K562 (cell line): ENCODE data around the gene ZNF574. TPM values are rescaled to one million over a fixed set of nuclear protein-coding genes. Genes with fewer than 3 reads are reported as not detected.

ENCODE experiments used
- ATAC-seq: fragments of 200-7000 bp; cut with Tn5 transposase; 3 replicates; pipeline ENCODE4 v1.9.1; 2020; ENCODE audit warnings: moderate library complexity
- BruUV-seq: library from RNA; stranded (reverse); fragments of 400-500 nt; replicated peaks from 2 replicates; lab custom pipeline; 2021; lab: Mats Ljungman, UMichigan
- CTCF ChIA-PET: fragments of 300-600 bp; formaldehyde crosslinking; extraction: SDS; loops from one replicate; lab custom pipeline; 2021; ENCODE audit warnings: low intra/inter-chr PET ratio; lab: Yijun Ruan, JAX
- POLR2A ChIA-PET: fragments of 300-600, 350-650 bp; sonication (Branson Sonifier 250); formaldehyde crosslinking; extraction: SDS; loops from one replicate; lab custom pipeline; 2021; ENCODE audit warnings: antibody characterized with exemption, inconsistent platforms; lab: Yijun Ruan, JAX
- DNase-seq, 4 experiments: peaks; one replicate each; pipeline versions ENCODE4 v3.0.0 to v3.0.0-alpha.2; 2011 to 2018; ENCODE audit warnings: low spot score in 3 of 4, mixed read lengths in 3 of 4; ENCODE audit errors: extremely low read depth in 1 of 4
- FAIRE-seq: peaks from 2 replicates; lab custom pipeline; 2011; peaks lifted over from hg19 to GRCh38; lab: Jason Lieb, UNC
- H2AFZ ChIP-seq: 2 replicates; pipeline ENCODE4 v1.6.0; 2011; ENCODE audit warnings: low read depth, low read length, control low read depth, inconsistent platforms
- H3K27ac ChIP-seq: fragments of 200-600 bp; 3 replicates; pipeline ENCODE4 v1.8.0; 2011; ENCODE audit warnings: low read depth, mild to moderate bottlenecking, control low read depth, inconsistent platforms, low read length, moderate library complexity, mixed read lengths; ENCODE audit errors: extremely low read depth
- H3K27me3 ChIP-seq, 2 experiments: fragments of 300-600 bp in 1 of 2; 2 replicates in 1 of 2; 3 replicates in 1 of 2; pipeline versions ENCODE4 v1.6.0 to v1.8.0; 2011; ENCODE audit warnings: inconsistent platforms in 2 of 2, low read length in 2 of 2, mild to moderate bottlenecking in 1 of 2, mixed read lengths in 1 of 2, moderate library complexity in 1 of 2; ENCODE audit not compliant: control insufficient read depth in 2 of 2, insufficient read depth in 2 of 2
- H3K36me3 ChIP-seq: fragments of 300-600 bp; 3 replicates; pipeline ENCODE4 v1.8.0; 2011; ENCODE audit warnings: mild to moderate bottlenecking, low read length, inconsistent platforms; ENCODE audit not compliant: control insufficient read depth, insufficient read depth
- H3K4me1 ChIP-seq, 2 experiments: fragments of 200-600 bp in 1 of 2; replicated peaks in 1 of 2; 2 replicates in 1 of 2; 3 replicates in 1 of 2; pipeline versions ENCODE4 v1.5.1 to v1.8.0; 2011; ENCODE audit warnings: inconsistent platforms in 2 of 2, low read length in 2 of 2, mild to moderate bottlenecking in 1 of 2, mixed read lengths in 1 of 2, moderate library complexity in 1 of 2; ENCODE audit not compliant: control insufficient read depth in 2 of 2, insufficient read depth in 2 of 2
- H3K4me2 ChIP-seq: 2 replicates; pipeline ENCODE4 v1.6.1; 2011; ENCODE audit warnings: low read length, control low read depth, inconsistent platforms, mixed read lengths; ENCODE audit not compliant: insufficient read depth
- H3K4me3 ChIP-seq: fragments of 200-600 bp; sonication (generic), shearing (Covaris generic); 2 replicates; pipeline ENCODE4 v1.5.1; 2016; ENCODE audit warnings: control low read depth, inconsistent platforms
- H3K79me2 ChIP-seq: fragments of 200-600 bp; 3 replicates; pipeline ENCODE4 v1.8.0; 2011; ENCODE audit warnings: low read length, inconsistent platforms; ENCODE audit not compliant: control insufficient read depth, insufficient read depth
- H3K9ac ChIP-seq, 2 experiments: 2 replicates each; pipeline versions ENCODE4 v1.6.0 to v1.6.1; 2011; ENCODE audit warnings: low read depth in 2 of 2, low read length in 2 of 2, control low read depth in 1 of 2, inconsistent platforms in 1 of 2, mild to moderate bottlenecking in 1 of 2, mixed read lengths in 1 of 2; ENCODE audit not compliant: insufficient read depth in 1 of 2
- H3K9me1 ChIP-seq: one replicate; pipeline ENCODE4 v1.6.0; 2011; ENCODE audit warnings: inconsistent platforms, mild to moderate bottlenecking, low read length, moderate library complexity; ENCODE audit not compliant: control insufficient read depth, insufficient read depth
- H3K9me3 ChIP-seq: replicated peaks from 2 replicates; pipeline ENCODE4 v1.5.1; 2011; ENCODE audit warnings: low read depth, low read length, inconsistent platforms; ENCODE audit not compliant: control insufficient read depth, insufficient read depth
- H4K20me1 ChIP-seq: replicated peaks from 2 replicates; pipeline ENCODE4 v1.6.1; 2011; ENCODE audit warnings: low read length, inconsistent platforms, mixed read lengths; ENCODE audit not compliant: control insufficient read depth, insufficient read depth
- HCFC1 ChIP-seq: IDR thresholded peaks from 2 replicates; pipeline ENCODE4 v1.6.1; 2012; ENCODE audit warnings: low read depth, low read length, improper control_type of control experiment
- HDAC3 ChIP-seq: fragments of 450-650 bp; IDR thresholded peaks from 2 replicates; pipeline ENCODE4 v1.6.1; 2018; ENCODE audit warnings: borderline replicate concordance, mild to moderate bottlenecking, moderate library complexity; ENCODE audit not compliant: partially characterized antibody
- HDAC6 ChIP-seq: IDR thresholded peaks from 2 replicates; pipeline ENCODE4 v1.6.1; 2012; ENCODE audit warnings: low read depth, mild to moderate bottlenecking, control low read depth, inconsistent platforms, low read length, moderate library complexity
- NR2C2 ChIP-seq, 2 experiments: fragments of 200-800 bp in 1 of 2; sonication (Bioruptor generic) in 1 of 2; sonication (generic) in 1 of 2; formaldehyde crosslinking in 1 of 2; IDR thresholded peaks; 2 replicates each; pipeline versions ENCODE4 v1.6.1 to v1.8.0; 2016 to 2022; ENCODE audit warnings: mild to moderate bottlenecking in 1 of 2, missing compliant biosample characterization in 1 of 2, missing genetic modification characterization in 1 of 2, missing genetic modification reagents in 1 of 2
- PHF20 ChIP-seq: fragments of 450-650 bp; IDR thresholded peaks from 2 replicates; pipeline ENCODE4 v1.6.1; 2018; ENCODE audit not compliant: partially characterized antibody
- POLR2G ChIP-seq: fragments of 200-400 bp; formaldehyde crosslinking; IDR thresholded peaks from 2 replicates; pipeline ENCODE4 v1.6.1; 2017; ENCODE audit warnings: low read depth, mild to moderate bottlenecking, antibody characterized with exemption, low read length, moderate library complexity
- PTTG1 ChIP-seq: fragments of 450-650 bp; IDR thresholded peaks from 2 replicates; pipeline ENCODE4 v1.6.1; 2016; ENCODE audit warnings: low read depth, mild to moderate bottlenecking, missing genetic modification characterization, missing compliant biosample characterization
- RAD51 ChIP-seq: fragments of 450-650 bp; IDR thresholded peaks from 2 replicates; pipeline ENCODE4 v1.7.1; 2016; ENCODE audit warnings: low read depth, mild to moderate bottlenecking, borderline replicate concordance
- SMAD1 ChIP-seq: fragments of 150-350 bp; IDR thresholded peaks from 2 replicates; pipeline ENCODE4 v1.6.1; 2014; ENCODE audit warnings: low read length, low read depth; ENCODE audit not compliant: partially characterized antibody
- TEAD1 ChIP-seq, 2 experiments: fragments of 450-650 bp in 1 of 2; sonication (generic) in 1 of 2; formaldehyde crosslinking; IDR thresholded peaks; 2 replicates each; pipeline versions ENCODE4 v1.4.0 to v1.8.0; 2020 to 2022; ENCODE audit warnings: mild to moderate bottlenecking in 2 of 2, missing genetic modification reagents in 1 of 2
- ZBTB7A ChIP-seq: IDR thresholded peaks from 2 replicates; pipeline ENCODE4 v1.6.1; 2011; ENCODE audit warnings: low read depth, mild to moderate bottlenecking, low read length, moderate library complexity, borderline replicate concordance; ENCODE audit not compliant: control insufficient read depth
- ZZZ3 ChIP-seq: fragments of 450-650 bp; IDR thresholded peaks from 2 replicates; pipeline ENCODE4 v1.6.1; 2016; ENCODE audit warnings: antibody characterized with exemption, mild to moderate bottlenecking, moderate library complexity
- WGBS: fragments of 100-300 bp; shearing (Covaris generic); methylation state at CpG from one replicate; pipeline ENCODE4 v1.1.6; 2016; ENCODE audit warnings: low coverage, mixed read lengths; ENCODE audit not compliant: insufficient coverage; ENCODE audit errors: missing lambda C conversion rate; 5-methylcytosine and 5-hydroxymethylcytosine counted together
- in situ Hi-C: fragments of 300-500 bp; cut with MboI; formaldehyde crosslinking; loops from 4 replicates; pipeline ENCODE4 v1.15.0; 2018; ENCODE audit warnings: inconsistent platforms, mixed read lengths
- intact Hi-C: fragments of 100-400 bp; cut with micrococcal nuclease; formaldehyde crosslinking; loops from 2 replicates; pipeline ENCODE4 v1.14.2; 2022
- polyA plus RNA-seq, 8 experiments: library from polyadenylated mRNA; depleted of rRNA in 4 of 8; stranded (reverse) in 5 of 8; unstranded in 3 of 8; fragments of >200 nt; fragmentation: Nextera tagmentation in 2 of 8; fragmentation: Illumina TruSeq in 1 of 8; extraction: Ambion mirVana in 2 of 8; extraction: Trizol in 1 of 8; gene quantifications; 2 replicates each; pipeline versions ENCODE4 v1.2.1 to v1.2.3, GENCODE V29; 2011 to 2014; ENCODE audit warnings: inconsistent platforms in 1 of 8, missing spikeins in 1 of 8
- total RNA-seq, 7 experiments: library from RNA; depleted of rRNA in 6 of 7; stranded (reverse); fragments of >200 nt in 6 of 7; fragmentation: Illumina TruSeq in 2 of 7; extraction: Trizol in 2 of 7; gene quantifications; 2 replicates each; pipeline versions ENCODE4 v1.2.1 to v1.2.3, GENCODE V29; 2011 to 2021; ENCODE audit warnings: low replicate concordance in 1 of 7
- TF ChIP-seq, protein P1 (sequence below), 3 experiments: fragments of 200-800 bp in 1 of 3; fragments of 250-450 bp in 1 of 3; fragments of 450-650 bp in 1 of 3; sonication (Bioruptor Pico) in 1 of 3; sonication (Bioruptor generic) in 1 of 3; formaldehyde crosslinking in 1 of 3; IDR thresholded peaks; 2 replicates each; pipeline versions ENCODE4 v1.6.1 to v1.8.0; 2016 to 2022; ENCODE audit warnings: mild to moderate bottlenecking in 2 of 3, missing genetic modification characterization in 2 of 3, missing compliant biosample characterization in 1 of 3, moderate library complexity in 1 of 3
- TF ChIP-seq, protein P2 (sequence below), 2 experiments: fragments of 450-650 bp in 1 of 2; sonication (generic) in 1 of 2; formaldehyde crosslinking in 1 of 2; IDR thresholded peaks in 1 of 2; conservative IDR thresholded peaks in 1 of 2; 2 replicates each; pipeline versions ENCODE4 v1.6.1 to v1.8.1; 2016 to 2023; ENCODE audit warnings: mild to moderate bottlenecking in 2 of 2, moderate library complexity in 2 of 2, inconsistent platforms in 1 of 2, missing genetic modification reagents in 1 of 2

The ZNF574 gene
- total and polyA plus RNA-seq, 9 of the 15 experiments (the other 6 are each of a cell fraction or from before 2014, with no cell fraction given): 0.24 to 20.7 (median 8.4) TPM

DNA sequence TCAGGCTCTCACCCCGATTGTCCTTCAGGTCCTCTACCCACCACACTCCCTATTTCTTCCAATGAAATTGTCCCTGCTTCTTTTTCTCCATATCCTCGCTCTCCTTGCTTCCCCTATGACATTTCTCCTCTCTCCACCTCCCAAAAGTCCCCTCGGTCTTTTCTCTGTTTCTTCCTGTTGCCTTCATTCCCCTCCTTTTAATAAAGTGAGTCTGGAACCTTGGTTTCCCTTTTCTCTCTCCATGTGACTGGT, 676 bp upstream of the ZNF574 start (continued):
- TF ChIP-seq, protein P1, sequence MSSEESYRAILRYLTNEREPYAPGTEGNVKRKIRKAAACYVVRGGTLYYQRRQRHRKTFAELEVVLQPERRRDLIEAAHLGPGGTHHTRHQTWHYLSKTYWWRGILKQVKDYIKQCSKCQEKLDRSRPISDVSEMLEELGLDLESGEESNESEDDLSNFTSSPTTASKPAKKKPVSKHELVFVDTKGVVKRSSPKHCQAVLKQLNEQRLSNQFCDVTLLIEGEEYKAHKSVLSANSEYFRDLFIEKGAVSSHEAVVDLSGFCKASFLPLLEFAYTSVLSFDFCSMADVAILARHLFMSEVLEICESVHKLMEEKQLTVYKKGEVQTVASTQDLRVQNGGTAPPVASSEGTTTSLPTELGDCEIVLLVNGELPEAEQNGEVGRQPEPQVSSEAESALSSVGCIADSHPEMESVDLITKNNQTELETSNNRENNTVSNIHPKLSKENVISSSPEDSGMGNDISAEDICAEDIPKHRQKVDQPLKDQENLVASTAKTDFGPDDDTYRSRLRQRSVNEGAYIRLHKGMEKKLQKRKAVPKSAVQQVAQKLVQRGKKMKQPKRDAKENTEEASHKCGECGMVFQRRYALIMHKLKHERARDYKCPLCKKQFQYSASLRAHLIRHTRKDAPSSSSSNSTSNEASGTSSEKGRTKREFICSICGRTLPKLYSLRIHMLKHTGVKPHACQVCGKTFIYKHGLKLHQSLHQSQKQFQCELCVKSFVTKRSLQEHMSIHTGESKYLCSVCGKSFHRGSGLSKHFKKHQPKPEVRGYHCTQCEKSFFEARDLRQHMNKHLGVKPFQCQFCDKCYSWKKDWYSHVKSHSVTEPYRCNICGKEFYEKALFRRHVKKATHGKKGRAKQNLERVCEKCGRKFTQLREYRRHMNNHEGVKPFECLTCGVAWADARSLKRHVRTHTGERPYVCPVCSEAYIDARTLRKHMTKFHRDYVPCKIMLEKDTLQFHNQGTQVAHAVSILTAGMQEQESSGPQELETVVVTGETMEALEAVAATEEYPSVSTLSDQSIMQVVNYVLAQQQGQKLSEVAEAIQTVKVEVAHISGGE (CRISPR knock-in tag; IDR thresholded peaks at IDR 0.05): peak in 1 of 3 experiments; percentile 62; a peak in 1 of 6 replicates
- 0 out of 2 replicates have a peak, but pooled peaks have one; percentile 22 for TF ChIP-seq RAD51
- no peak for TF ChIP-seq NR2C2 (CRISPR knock-in tag; IDR thresholded peaks at IDR 0.05)
- peak; percentile 79; the same call in 1 of the 2 replicates for TF ChIP-seq NR2C2 (tag; IDR thresholded peaks at IDR 0.05)

DNA sequence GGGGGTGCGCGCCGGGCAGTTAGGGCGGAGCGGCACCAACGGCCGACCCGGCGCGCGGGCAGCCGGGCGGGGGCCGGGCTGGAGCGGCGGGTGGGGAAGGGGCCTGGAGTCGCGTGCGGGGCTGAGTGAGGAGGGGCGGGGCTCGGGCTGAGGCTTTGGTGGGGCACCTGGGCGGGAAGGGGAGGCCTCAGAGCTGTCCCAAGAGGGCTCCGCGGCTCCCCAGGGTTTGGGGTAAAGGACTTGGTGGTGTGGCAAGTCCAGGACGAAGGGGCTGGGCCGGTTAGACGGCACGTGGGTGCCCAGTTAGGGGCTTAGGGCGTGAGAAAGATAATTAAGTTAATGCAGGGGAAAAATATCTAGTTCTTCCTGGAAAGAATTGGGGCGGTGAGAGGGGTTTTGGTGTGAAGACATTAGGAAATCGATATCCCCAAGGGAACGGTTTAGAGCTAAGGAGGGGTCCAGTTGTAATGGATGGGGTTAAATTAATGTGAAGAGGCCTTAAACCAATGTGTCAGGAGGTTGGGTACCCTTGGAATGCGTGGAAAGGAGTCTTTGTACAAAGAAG, 496 bp downstream of the ZNF574 start:
- in situ Hi-C loops: no loop called here
- H3K9me3 ChIP-seq: no peaks in the 10 kb centered on the region
- H3K4me2 ChIP-seq: peak overlapping the region; percentile 93
- DNase-seq (no peak), ATAC-seq (no peak), FAIRE-seq (no peak)
- H3K4me3 ChIP-seq: peak overlapping the region; percentile 96
- peaks cover 19 to 42% of the 10 kb centered on the region in 2 experiments for H3K4me1 ChIP-seq
- no TSS peak for BruUV-seq
- peak overlapping the region; percentile 99 for H3K9ac ChIP-seq
- ChIA-PET CTCF (no interaction called here), POLR2A (interaction anchor here (0.5 to 1.0 kb wide), 7 partner anchors 9 to 510 kb away, joined by 3 to 4 read pairs (median 3); no protein-coding TSS in a partner anchor)
- peaks cover 48% of the 10 kb centered on the region for H3K79me2 ChIP-seq
- H3K9me1 ChIP-seq: no peaks in the 10 kb centered on the region
- intact Hi-C loops: no loop called here
- peak overlapping the region; percentile 73; the same call in 1 of the 2 replicates for H2AFZ ChIP-seq
- peaks cover 36% of the 10 kb centered on the region; the same call in 2 of the 3 replicates for H3K36me3 ChIP-seq
- H3K27me3 ChIP-seq: no peaks in the 10 kb centered on the region
- WGBS: 0% methylated on average over 15 of the region's 33 CpGs
- peaks cover 14% of the 10 kb centered on the region for H4K20me1 ChIP-seq
- peak overlapping the region; percentile 88 for H3K27ac ChIP-seq
- no peak for TF ChIP-seq PTTG1 (tag)
- TF ChIP-seq, protein P2, sequence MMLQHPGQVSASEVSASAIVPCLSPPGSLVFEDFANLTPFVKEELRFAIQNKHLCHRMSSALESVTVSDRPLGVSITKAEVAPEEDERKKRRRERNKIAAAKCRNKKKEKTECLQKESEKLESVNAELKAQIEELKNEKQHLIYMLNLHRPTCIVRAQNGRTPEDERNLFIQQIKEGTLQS (IDR thresholded peaks at IDR 0.05): no peak
- TF ChIP-seq, protein P2 (CRISPR knock-in tag; conservative IDR thresholded peaks at IDR 0.05): no peak
- TF ChIP-seq HCFC1: no peak
- no peak for TF ChIP-seq HDAC6
- no peak for TF ChIP-seq TEAD1 (CRISPR knock-in tag; IDR thresholded peaks at IDR 0.05)
- no peak for TF ChIP-seq SMAD1
- no peak for TF ChIP-seq ZZZ3
- no peak for TF ChIP-seq HDAC3
- TF ChIP-seq POLR2G: no peak
- TF ChIP-seq PHF20: no peak
- peak; percentile 68; the same call in 1 of the 2 replicates for TF ChIP-seq ZBTB7A
